Spinal cord (tissue), 10 donors: ENCODE data around the gene TAF11L11. TPM values are rescaled to one million over a fixed set of nuclear protein-coding genes. Genes with fewer than 3 reads are reported as not detected.
"Not testable (repeated sequence)": the region's sequence is repeated elsewhere in the genome, so short reads cannot be mapped to it uniquely, and the experiment has no call there.

Source experiments
- DNase-seq, 6 donors: peaks; one replicate each; pipeline versions ENCODE4 v3.0.0 to v3.0.0-alpha.2; 2013 to 2015; ENCODE audit warnings: low spot score in 6 of 6, low read depth in 4 of 6
- H3K27ac ChIP-seq: one replicate; pipeline ENCODE4 v1.5.1; 2013; ENCODE audit warnings: low read depth, low read length, control low read depth
- H3K27me3 ChIP-seq: one replicate; pipeline ENCODE4 v1.6.1; 2013; ENCODE audit warnings: low read length; ENCODE audit not compliant: control insufficient read depth, insufficient read depth
- H3K36me3 ChIP-seq: one replicate; pipeline ENCODE4 v1.6.1; 2013; ENCODE audit warnings: low read length; ENCODE audit not compliant: control insufficient read depth, insufficient read depth
- H3K4me1 ChIP-seq: one replicate; pipeline ENCODE4 v1.6.1; 2013; ENCODE audit warnings: low read length; ENCODE audit not compliant: control insufficient read depth, insufficient read depth
- H3K4me3 ChIP-seq: one replicate; pipeline ENCODE4 v1.5.1; 2013; ENCODE audit warnings: low read depth, low read length, control low read depth
- H3K9me3 ChIP-seq: one replicate; pipeline ENCODE4 v1.6.1; 2013; ENCODE audit warnings: low read length; ENCODE audit not compliant: control insufficient read depth, insufficient read depth
- WGBS: methylation state at CpG from one replicate; pipeline ENCODE4 v1.1.5; 2013; ENCODE audit warnings: missing lambda C conversion rate; ENCODE audit not compliant: insufficient coverage; 5-methylcytosine and 5-hydroxymethylcytosine counted together
- long read RNA-seq, 4 donors: transcript quantifications; one replicate each; lab custom pipeline, GENCODE V29; 2026
- polyA plus RNA-seq, 2 donors: library from polyadenylated mRNA; unstranded; fragments of 120-200 nt; gene quantifications; one replicate each; pipeline ENCODE4 v1.2.1, GENCODE V29; 2013; ENCODE audit not compliant: insufficient read length in 2 of 2
- total RNA-seq, 2 donors: library from RNA; depleted of rRNA in 1 of 2; stranded (reverse); fragments of 120-200 nt in 1 of 2; fragments of >200 nt in 1 of 2; gene quantifications; one replicate each; pipeline versions ENCODE4 v1.2.3 to v1.2.4, GENCODE V29; 2013 to 2014
- donor health status: healthy.

Gene TAF11L11
- total RNA-seq: not detected
- polyA plus RNA-seq: not detected
- long read RNA-seq, donor 1: 0 reads
- long read RNA-seq, donor 2: 0 reads
- long read RNA-seq, donor 3: 0 reads
- long read RNA-seq, donor 4: 0 reads

GRCh38 chr5:17603880-17604279, at the start of gene TAF11L11:
Gene TAF11L11, plus strand, starts transcription at chr5:17604183.
- H3K27me3 ChIP-seq, H3K27ac ChIP-seq, H3K4me3 ChIP-seq, DNase-seq, H3K9me3 ChIP-seq, H3K4me1 ChIP-seq, H3K36me3 ChIP-seq: not testable (repeated sequence)
- WGBS: no CpG with 5 or more reads among the region's 6 CpGs

GRCh38 chr5:17585658-17586057, 18.3 kb upstream of the TAF11L11 start, which contains the start of gene TAF11L7:
Gene TAF11L7, minus strand, starts transcription at chr5:17585758.
- WGBS: no CpG with 5 or more reads among the region's 16 CpGs
- not testable (repeated sequence) for H3K9me3 ChIP-seq, H3K4me3 ChIP-seq, H3K4me1 ChIP-seq, H3K36me3 ChIP-seq, H3K27ac ChIP-seq, DNase-seq, H3K27me3 ChIP-seq

GRCh38 chr5:17590860-17591259, 13.1 kb upstream of the TAF11L11 start, which contains the start of gene TAF11L8:
Gene TAF11L8, minus strand, starts transcription at chr5:17590960.
- not testable (repeated sequence) for H3K4me3 ChIP-seq, H3K36me3 ChIP-seq, DNase-seq, H3K4me1 ChIP-seq, H3K27me3 ChIP-seq, H3K27ac ChIP-seq, H3K9me3 ChIP-seq
- WGBS: no CpG with 5 or more reads among the region's 16 CpGs

GRCh38 chr5:17594255-17594654, 9.7 kb upstream of the TAF11L11 start, which contains the start of gene TAF11L9:
Gene TAF11L9, minus strand, starts transcription at chr5:17594394.
- not testable (repeated sequence) for H3K36me3 ChIP-seq, H3K4me3 ChIP-seq, H3K27me3 ChIP-seq, H3K9me3 ChIP-seq, H3K27ac ChIP-seq, DNase-seq, H3K4me1 ChIP-seq
- no CpG with 5 or more reads among the region's 15 CpGs for WGBS

- not testable (repeated sequence) for H3K36me3 ChIP-seq, H3K4me3 ChIP-seq, H3K4me1 ChIP-seq, H3K9me3 ChIP-seq, DNase-seq, H3K27me3 ChIP-seq, H3K27ac ChIP-seq
- no CpG with 5 or more reads among the region's 15 CpGs for WGBS
Observed at GRCh38 chr5:17597728-17598127, 6.3 kb upstream of the TAF11L11 start, which contains the start of gene TAF11L10. Gene TAF11L10, minus strand, starts transcription at chr5:17597828.

- Histone ChIP-seq H3K27me3 (no peaks in the 10 kb centered on the region), H3K36me3 (no peaks in the 10 kb centered on the region), H3K4me3 (no peak overlapping the region), H3K27ac (no peak overlapping the region), H3K4me1 (no peaks in the 10 kb centered on the region), H3K9me3 (no peaks in the 10 kb centered on the region)
- WGBS: 98% methylated on average over 5 of the region's 14 CpGs
- DNase-seq: no peak
Observed at GRCh38 chr5:17604951-17605350, 968 bp downstream of the TAF11L11 start.

GRCh38 chr5:17607461-17607860, 3.5 kb downstream of the TAF11L11 start:
- not testable (repeated sequence) for H3K27me3 ChIP-seq, H3K27ac ChIP-seq, DNase-seq, H3K9me3 ChIP-seq, H3K4me1 ChIP-seq, H3K36me3 ChIP-seq, H3K4me3 ChIP-seq
- WGBS: 83% methylated on average over 1 of the region's 4 CpGs

- not testable (repeated sequence) for H3K36me3 ChIP-seq, H3K4me1 ChIP-seq, H3K9me3 ChIP-seq, DNase-seq, H3K27me3 ChIP-seq, H3K4me3 ChIP-seq, H3K27ac ChIP-seq
- WGBS: 80% methylated on average over 1 of the region's 2 CpGs
Observed at GRCh38 chr5:17610092-17610491, 6.1 kb downstream of the TAF11L11 start, which contains the start of gene TAF11L12. Gene TAF11L12, plus strand, starts transcription at chr5:17610392.

GRCh38 chr5:17614872-17615605, 11.1 kb downstream of the TAF11L11 start:
- Histone ChIP-seq H3K9me3 (no peaks in the 10 kb centered on the region), H3K4me3 (no peak overlapping the region), H3K36me3 (no peaks in the 10 kb centered on the region), H3K4me1 (no peaks in the 10 kb centered on the region), H3K27ac (no peak overlapping the region), H3K27me3 (no peaks in the 10 kb centered on the region)
- WGBS: 96% methylated on average over 14 of the region's 17 CpGs
- DNase-seq: no peak

GRCh38 chr5:17619354-17619753, 15.4 kb downstream of the TAF11L11 start:
- no peak for DNase-seq
- no peaks in the 10 kb centered on the region for H3K27me3 ChIP-seq
- 94% methylated on average over 2 of the region's 3 CpGs for WGBS

More at GRCh38 chr5:17619354-17619753, 15.4 kb downstream of the TAF11L11 start:
- H3K4me3 ChIP-seq: no peak overlapping the region
- no peaks in the 10 kb centered on the region for H3K36me3 ChIP-seq
- no peak overlapping the region for H3K27ac ChIP-seq
- no peaks in the 10 kb centered on the region for H3K4me1 ChIP-seq
- H3K9me3 ChIP-seq: no peaks in the 10 kb centered on the region
